HepG2 (cell line): ENCODE data around the gene PFN1. TPM values are rescaled to one million over a fixed set of nuclear protein-coding genes. Genes with fewer than 3 reads are reported as not detected.
A peak's percentile ranks its signal among the peaks of the same experiment; 100 is the strongest.

ENCODE experiments used
- CENPBD1 ChIP-seq: sonication (generic); formaldehyde crosslinking; IDR thresholded peaks from 2 replicates; pipeline ENCODE4 v1.8.0; 2022; ENCODE audit warnings: missing genetic modification reagents, low read depth, mild to moderate bottlenecking, borderline replicate concordance
- GLMP ChIP-seq: sonication (generic); formaldehyde crosslinking; IDR thresholded peaks from 2 replicates; pipeline ENCODE4 v1.9.0; 2021; ENCODE audit warnings: missing genetic modification reagents, mild to moderate bottlenecking, borderline replicate concordance
- GMEB2 ChIP-seq: IDR thresholded peaks from 2 replicates; pipeline ENCODE4 v1.6.1; 2016; ENCODE audit warnings: missing biosample characterization, missing genetic modification reagents, low read depth
- HNRNPUL1 ChIP-seq: fragments of 200-400 bp; formaldehyde crosslinking; IDR thresholded peaks from 2 replicates; pipeline ENCODE4 v1.6.1; 2017; ENCODE audit warnings: low read depth, mild to moderate bottlenecking, low read length, moderate library complexity
- HOXA3 ChIP-seq: sonication (generic); formaldehyde crosslinking; IDR thresholded peaks from 2 replicates; pipeline ENCODE4 v1.5.0; 2020; ENCODE audit warnings: missing genetic modification reagents
- PTBP1 ChIP-seq: fragments of 200-400 bp; formaldehyde crosslinking; IDR thresholded peaks from 2 replicates; pipeline ENCODE4 v1.6.1; 2018; ENCODE audit warnings: low read length, low read depth; ENCODE audit not compliant: poor library complexity, severe bottlenecking
- RARA ChIP-seq: IDR thresholded peaks from 2 replicates; pipeline ENCODE4 v1.6.1; 2016; ENCODE audit warnings: missing genetic modification reagents, missing compliant biosample characterization
- SIN3A ChIP-seq: IDR thresholded peaks from 2 replicates; pipeline ENCODE4 v1.6.1; 2011; ENCODE audit warnings: low read depth, mild to moderate bottlenecking, control low read depth, low read length, borderline replicate concordance
- ZBTB7B ChIP-seq: sonication (generic); formaldehyde crosslinking; IDR thresholded peaks from 2 replicates; pipeline ENCODE4 v1.4.0; 2020; ENCODE audit warnings: missing genetic modification reagents
- ZNF121 ChIP-seq: sonication (generic); formaldehyde crosslinking; IDR thresholded peaks from 2 replicates; pipeline ENCODE4 v1.5.0; 2020; ENCODE audit warnings: mild to moderate bottlenecking, missing genetic modification reagents
- ZNF333 ChIP-seq: sonication (generic); formaldehyde crosslinking; IDR thresholded peaks from 2 replicates; pipeline ENCODE4 v1.4.0; 2020; ENCODE audit warnings: mild to moderate bottlenecking, missing genetic modification reagents, borderline replicate concordance
- ZNF451 ChIP-seq: sonication (generic); formaldehyde crosslinking; IDR thresholded peaks from 2 replicates; pipeline ENCODE4 v1.5.0; 2020; ENCODE audit warnings: mild to moderate bottlenecking, missing genetic modification reagents
- ZNF549 ChIP-seq: sonication (generic); formaldehyde crosslinking; IDR thresholded peaks from 2 replicates; pipeline ENCODE4 v1.5.0; 2020; ENCODE audit warnings: missing genetic modification reagents
- ZNF563 ChIP-seq: sonication (generic); formaldehyde crosslinking; IDR thresholded peaks from 2 replicates; pipeline ENCODE4 v1.8.0; 2022; ENCODE audit warnings: mild to moderate bottlenecking, moderate library complexity, missing genetic modification reagents
- ZNF646 ChIP-seq: sonication (generic); formaldehyde crosslinking; IDR thresholded peaks from 2 replicates; pipeline ENCODE4 v1.9.0; 2021; ENCODE audit warnings: mild to moderate bottlenecking, missing genetic modification reagents
- ZNF704 ChIP-seq: sonication (generic); formaldehyde crosslinking; IDR thresholded peaks from 2 replicates; pipeline ENCODE4 v1.8.1; 2023; ENCODE audit warnings: mild to moderate bottlenecking, inconsistent platforms, moderate library complexity, missing genetic modification reagents, borderline replicate concordance
- ZNF790 ChIP-seq: sonication (generic); formaldehyde crosslinking; IDR thresholded peaks from 2 replicates; pipeline ENCODE4 v1.8.0; 2022; ENCODE audit warnings: missing genetic modification reagents, mild to moderate bottlenecking, borderline replicate concordance
- ZSCAN29 ChIP-seq: sonication (generic); formaldehyde crosslinking; conservative IDR thresholded peaks from 2 replicates; pipeline ENCODE4 v1.4.0; 2020; ENCODE audit warnings: mild to moderate bottlenecking, missing genetic modification reagents
- polyA plus RNA-seq, 8 experiments: library from polyadenylated mRNA; depleted of rRNA in 3 of 8; stranded (reverse) in 7 of 8; unstranded in 1 of 8; fragments of >200 nt; fragmentation: Illumina TruSeq in 4 of 8; extraction: Trizol in 4 of 8; gene quantifications; 2 replicates each; pipeline versions ENCODE4 v1.2.1 to v1.2.3, GENCODE V29; 2011 to 2016; ENCODE audit warnings: low read depth in 4 of 8, missing spikeins in 1 of 8, mixed read lengths in 1 of 8; ENCODE audit not compliant: insufficient read depth in 1 of 8
- total RNA-seq, 5 experiments: library from RNA; depleted of rRNA; stranded (reverse); fragments of >200 nt; fragmentation: Illumina TruSeq; extraction: Trizol; gene quantifications; 2 replicates each; pipeline ENCODE4 v1.2.3, GENCODE V29; 2016; ENCODE audit warnings: low read depth in 1 of 5

PFN1 gene
- total and polyA plus RNA-seq, 2 of the 13 experiments (the other 11 are each of a cell fraction or from before 2014, with no cell fraction given), result 494 to 613 TPM

GRCh38 chr17:4986951-4987766 is 38.8 kb upstream of the PFN1 start, which contains the start of gene CAMTA2 (continued):
- TF ChIP-seq GLMP (CRISPR knock-in tag), result no peak
- peak; percentile 58; the same call in 1 of the 2 replicates for TF ChIP-seq ZNF563 (CRISPR knock-in tag)
- no peak for TF ChIP-seq ZNF333 (CRISPR knock-in tag)
- 0 out of 2 replicates have a peak, but pooled peaks have one; percentile 47 for TF ChIP-seq SIN3A
- TF ChIP-seq ZNF451 (CRISPR knock-in tag), result peak; percentile 71; the same call in 1 of the 2 replicates
- TF ChIP-seq ZBTB7B, result peak; percentile 99
- TF ChIP-seq ZNF704 (CRISPR knock-in tag), result no peak
- TF ChIP-seq ZNF646, result no peak; the same call in 1 of the 2 replicates
- TF ChIP-seq ZSCAN29 (CRISPR knock-in tag), result no peak
- TF ChIP-seq ZNF790, result peak; percentile 82
- peak; percentile 25; the same call in 1 of the 2 replicates for TF ChIP-seq RARA (CRISPR knock-in tag)
- TF ChIP-seq ZNF121 (CRISPR knock-in tag), result no peak
- TF ChIP-seq PTBP1, result peak; percentile 50
- no peak for TF ChIP-seq ZNF549
- TF ChIP-seq GMEB2 (CRISPR knock-in tag), result peak; percentile 88
- TF ChIP-seq CENPBD1 (CRISPR knock-in tag), result no peak
- TF ChIP-seq HOXA3 (CRISPR knock-in tag), result peak; percentile 87
- TF ChIP-seq HNRNPUL1, result peak; percentile 31; the same call in 1 of the 2 replicates
